ENCODE results near the gene HBG1. TPM values are rescaled to one million over a fixed set of nuclear protein-coding genes. Genes with fewer than 3 reads are reported as not detected.
"Not testable (repeated sequence)": the region's sequence is repeated elsewhere in the genome, so short reads cannot be mapped to it uniquely, and the experiment has no call there.

The HBG1 gene
- total RNA-seq, 1 experiment from 2014 or later, result not detected

DNA sequence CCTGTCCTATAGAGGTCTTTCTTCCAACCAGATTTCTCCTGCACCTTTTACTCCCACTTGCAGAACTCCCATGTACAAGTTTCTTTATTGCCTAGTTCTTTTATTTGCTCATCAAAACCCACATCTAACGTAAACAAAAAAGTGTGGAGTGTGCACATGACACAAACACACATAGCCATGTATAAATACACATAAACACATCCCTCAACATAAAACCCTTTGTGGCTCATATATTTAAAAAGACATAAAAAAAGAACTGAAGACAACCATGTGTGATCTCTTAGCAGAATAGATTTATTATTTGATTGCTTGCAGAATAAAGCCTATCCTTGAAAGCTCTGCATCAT lies 3.2 kb upstream of the HBG1 start:
- in situ Hi-C loops (cut with HindIII; ENCODE audit: low pct_unique_long_range_greater_than_20kb, low sequenced_read_pairs), result no loop called here
- DNase-seq (ENCODE audit: low read depth), result no peak

DNA sequence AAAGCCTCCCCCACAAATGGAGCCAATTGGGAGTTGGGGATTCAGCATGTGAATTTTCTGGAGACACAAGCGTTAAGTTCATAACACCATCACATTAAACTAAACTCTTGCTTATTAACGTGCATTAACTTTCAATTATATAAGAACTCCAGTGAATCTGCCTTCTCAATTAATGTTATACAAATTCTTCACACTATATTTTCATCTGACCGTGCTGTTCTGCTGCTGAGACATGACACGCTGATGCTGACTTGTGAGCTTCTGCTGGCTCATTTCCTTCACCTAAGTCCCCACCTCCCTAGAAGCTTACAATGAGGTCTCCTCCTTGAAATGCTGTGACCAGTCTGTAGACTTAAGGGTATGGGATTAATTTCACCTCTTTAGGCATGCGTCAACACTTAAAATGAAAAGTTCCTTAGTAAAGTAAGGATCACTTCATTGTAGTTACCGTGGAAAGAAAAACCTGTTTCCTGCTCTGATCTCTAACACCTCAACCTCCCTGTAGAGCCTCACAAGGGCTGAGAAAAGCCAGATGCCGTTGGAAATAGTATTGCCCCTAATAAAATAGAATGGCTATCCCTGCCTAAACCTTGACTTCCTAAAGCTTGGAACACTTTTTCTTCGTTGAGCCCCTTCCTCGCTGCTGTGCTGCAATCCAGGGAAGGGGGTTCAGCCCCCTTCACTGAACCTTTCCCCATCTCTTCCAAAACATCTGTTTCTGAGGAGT lies 2.7 kb upstream of the HBG1 start:
- no peak for DNase-seq (ENCODE audit: low read depth)
- in situ Hi-C loops (cut with HindIII; ENCODE audit: low pct_unique_long_range_greater_than_20kb, low sequenced_read_pairs), result no loop called here

DNA sequence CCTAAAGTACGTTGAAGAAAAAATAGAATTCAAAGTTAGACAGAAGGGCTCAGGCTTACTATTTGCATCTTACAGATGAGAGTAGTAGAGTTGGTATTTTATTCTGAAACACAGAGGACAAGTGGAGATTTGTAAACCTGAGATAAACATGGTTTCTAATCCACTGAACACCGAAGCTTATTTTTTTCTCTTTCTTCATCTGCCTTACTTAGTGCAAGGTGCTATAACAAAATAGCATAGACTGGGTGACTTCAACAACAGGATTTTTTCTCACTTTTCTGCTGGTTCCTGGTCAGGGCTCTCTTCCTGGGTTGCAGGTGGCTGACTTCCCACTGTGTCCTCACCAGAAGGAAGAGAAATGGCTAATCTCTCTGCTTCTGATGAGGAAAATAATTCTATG lies 2.1 kb upstream of the HBG1 start:
- no peak for DNase-seq (ENCODE audit: low read depth)
- in situ Hi-C loops (cut with HindIII; ENCODE audit: low pct_unique_long_range_greater_than_20kb, low sequenced_read_pairs), result no loop called here

DNA sequence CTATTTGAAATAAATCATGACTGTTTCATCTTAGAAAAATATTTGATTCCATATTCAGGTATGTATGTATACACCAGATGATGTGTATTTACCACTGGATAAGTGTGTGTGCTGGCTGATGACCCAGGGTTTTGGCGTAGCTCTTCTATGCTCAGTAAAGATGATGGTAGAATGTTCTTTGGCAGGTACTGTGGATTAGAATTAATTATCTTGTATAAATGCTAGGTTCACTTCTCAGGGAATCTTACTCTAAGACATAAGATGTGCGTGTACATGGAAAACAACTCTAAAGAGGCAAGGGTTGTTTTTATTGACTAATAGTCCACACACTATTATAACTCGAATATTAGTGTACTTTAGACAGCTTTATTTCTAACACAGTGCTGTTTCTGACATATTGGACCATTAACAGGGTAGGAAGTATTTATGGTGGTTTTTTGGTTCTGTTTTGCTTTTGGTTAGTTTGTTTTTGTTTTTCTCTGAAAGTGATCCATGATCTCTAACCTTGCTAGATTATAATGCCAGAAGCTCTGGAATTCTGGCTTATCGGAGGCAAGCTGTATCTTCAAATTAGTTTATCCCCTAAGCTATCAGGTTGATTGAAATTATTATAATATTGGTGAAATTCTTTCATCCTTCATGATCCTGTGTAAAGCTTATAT lies 1.0 kb upstream of the HBG1 start:
- in situ Hi-C loops (cut with HindIII; ENCODE audit: low pct_unique_long_range_greater_than_20kb, low sequenced_read_pairs), result no loop called here

DNA sequence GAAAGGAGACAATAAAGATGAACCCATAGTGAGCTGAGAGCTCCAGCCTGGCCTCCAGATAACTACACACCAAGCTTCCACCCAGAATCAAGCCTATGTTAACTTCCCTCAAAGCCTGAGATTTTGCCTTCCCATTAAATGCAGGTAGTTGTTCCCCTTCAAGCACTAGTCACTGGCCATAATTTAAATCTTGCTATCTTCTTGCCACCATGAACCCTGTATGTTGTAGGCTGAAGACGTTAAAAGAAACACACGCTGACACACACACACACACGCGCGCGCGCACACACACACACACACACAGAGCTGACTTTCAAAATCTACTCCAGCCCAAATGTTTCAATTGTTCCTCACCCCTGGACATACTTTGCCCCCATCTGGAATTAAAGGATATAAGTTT lies 1.2 kb downstream of the HBG1 start:
- DNase-seq (ENCODE audit: low read depth); in situ Hi-C loops (cut with HindIII; ENCODE audit: low pct_unique_long_range_greater_than_20kb, low sequenced_read_pairs): not testable (repeated sequence)

More for the DNA sequence above, 1.0 kb upstream of the HBG1 start:
- DNase-seq (ENCODE audit: low read depth), result no peak

DNA sequence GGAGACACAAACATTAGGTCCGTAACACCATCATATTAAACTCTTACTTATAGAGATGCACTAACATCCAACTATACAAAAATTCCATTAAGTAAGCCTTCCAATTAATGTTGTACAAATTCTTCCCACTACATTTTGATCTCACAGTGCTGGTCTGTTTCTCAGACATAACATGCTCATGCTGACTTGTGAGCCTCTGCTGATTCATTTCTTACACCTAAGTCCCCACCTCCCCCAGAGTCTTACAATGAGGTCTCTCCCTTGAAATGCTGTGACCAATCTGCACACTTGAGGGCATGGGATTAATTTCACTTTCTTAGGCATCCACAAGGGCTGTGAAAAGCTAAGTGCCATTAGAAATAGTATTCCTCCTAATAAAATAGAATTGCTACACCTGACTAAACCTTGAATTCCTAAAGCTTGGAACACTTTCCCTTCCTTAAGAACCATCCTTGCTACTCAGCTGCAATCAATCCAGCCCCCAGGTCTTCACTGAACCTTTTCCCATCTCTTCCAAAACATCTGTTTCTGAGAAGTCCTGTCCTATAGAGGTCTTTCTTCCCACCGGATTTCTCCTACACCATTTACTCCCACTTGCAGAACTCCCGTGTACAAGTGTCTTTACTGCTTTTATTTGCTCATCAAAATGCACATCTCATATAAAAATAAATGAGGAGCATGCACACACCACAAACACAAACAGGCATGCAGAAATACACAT lies 2.0 kb downstream of the HBG1 start:
- no peak for DNase-seq (ENCODE audit: low read depth)

DNA sequence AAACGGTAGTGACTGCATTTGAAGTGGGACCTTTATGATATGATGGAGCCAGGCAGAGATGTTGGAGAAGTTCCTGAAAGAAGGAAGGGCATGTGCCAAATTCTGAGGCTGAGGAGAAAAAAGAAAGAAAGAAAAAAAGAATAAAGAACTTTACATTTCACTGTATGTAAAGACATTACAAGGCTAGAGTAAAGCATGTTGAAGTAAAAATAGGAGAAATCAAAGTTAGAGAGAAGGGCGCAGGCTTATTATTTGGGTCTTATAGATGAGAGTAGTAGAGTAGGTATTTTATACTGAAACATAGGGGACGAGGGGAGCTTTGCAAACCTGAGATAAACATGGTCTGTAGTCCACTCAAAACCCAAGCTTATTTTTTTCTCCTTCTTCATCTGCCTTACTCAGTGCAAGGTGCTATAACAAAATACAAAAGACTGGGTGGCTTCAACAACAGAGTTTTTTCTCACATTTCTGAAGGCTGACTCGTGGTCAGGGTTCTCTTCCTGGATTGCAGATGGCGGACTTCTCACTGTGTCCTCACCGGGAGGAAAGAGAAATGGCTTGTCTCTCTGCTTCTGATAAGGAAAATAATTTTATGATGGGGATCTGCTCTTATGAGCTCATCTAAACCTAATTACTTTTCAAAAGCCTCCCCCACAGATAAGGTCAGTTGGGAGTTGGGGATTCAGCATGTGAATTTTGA lies 2.7 kb downstream of the HBG1 start:
- in situ Hi-C loops (cut with HindIII; ENCODE audit: low pct_unique_long_range_greater_than_20kb, low sequenced_read_pairs), result no loop called here
- no peak for DNase-seq (ENCODE audit: low read depth)

More for the DNA sequence above, 2.0 kb downstream of the HBG1 start:
- in situ Hi-C loops (cut with HindIII; ENCODE audit: low pct_unique_long_range_greater_than_20kb, low sequenced_read_pairs), result no loop called here

DNA sequence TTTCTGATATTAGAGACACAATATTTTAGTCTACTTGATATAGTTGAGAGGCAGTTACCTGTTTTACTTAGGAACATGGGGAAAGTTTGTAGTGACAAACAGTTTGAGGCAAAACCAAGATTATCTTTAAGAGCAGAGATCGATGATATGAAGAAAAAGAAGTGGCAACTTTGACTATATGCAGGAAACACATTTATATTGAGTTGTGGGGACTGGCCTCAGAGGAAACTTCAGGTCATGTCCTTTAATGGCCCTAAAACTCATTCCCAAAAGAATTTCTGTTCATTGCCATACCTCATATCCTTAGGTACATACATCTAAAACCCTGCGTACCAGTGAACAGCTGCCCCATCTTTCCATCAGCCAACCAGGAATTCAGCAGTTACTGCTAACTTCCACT lies 4.5 kb downstream of the HBG1 start:
- in situ Hi-C loops (cut with HindIII; ENCODE audit: low pct_unique_long_range_greater_than_20kb, low sequenced_read_pairs), result no loop called here
- DNase-seq (ENCODE audit: low read depth), result no peak

DNA sequence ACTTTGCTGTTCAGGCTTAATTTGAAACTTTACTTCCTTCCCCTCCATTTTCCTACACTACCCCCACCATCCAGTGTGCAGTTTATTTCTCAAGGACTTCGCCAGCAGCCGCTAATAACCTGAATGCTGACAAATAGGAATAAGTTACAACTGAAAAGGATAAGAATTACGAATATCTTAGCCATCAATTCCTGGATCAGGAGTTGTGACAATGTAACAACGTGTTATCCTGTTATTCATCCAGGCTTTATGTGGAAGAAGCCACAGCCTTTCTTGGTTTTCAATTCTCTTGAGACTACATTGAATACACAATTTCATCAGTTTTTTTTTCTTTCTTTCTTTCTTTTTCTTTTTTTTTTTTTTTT lies 5.9 kb downstream of the HBG1 start:
- no peak for DNase-seq (ENCODE audit: low read depth)
- in situ Hi-C loops (cut with HindIII; ENCODE audit: low pct_unique_long_range_greater_than_20kb, low sequenced_read_pairs), result no loop called here

DNA sequence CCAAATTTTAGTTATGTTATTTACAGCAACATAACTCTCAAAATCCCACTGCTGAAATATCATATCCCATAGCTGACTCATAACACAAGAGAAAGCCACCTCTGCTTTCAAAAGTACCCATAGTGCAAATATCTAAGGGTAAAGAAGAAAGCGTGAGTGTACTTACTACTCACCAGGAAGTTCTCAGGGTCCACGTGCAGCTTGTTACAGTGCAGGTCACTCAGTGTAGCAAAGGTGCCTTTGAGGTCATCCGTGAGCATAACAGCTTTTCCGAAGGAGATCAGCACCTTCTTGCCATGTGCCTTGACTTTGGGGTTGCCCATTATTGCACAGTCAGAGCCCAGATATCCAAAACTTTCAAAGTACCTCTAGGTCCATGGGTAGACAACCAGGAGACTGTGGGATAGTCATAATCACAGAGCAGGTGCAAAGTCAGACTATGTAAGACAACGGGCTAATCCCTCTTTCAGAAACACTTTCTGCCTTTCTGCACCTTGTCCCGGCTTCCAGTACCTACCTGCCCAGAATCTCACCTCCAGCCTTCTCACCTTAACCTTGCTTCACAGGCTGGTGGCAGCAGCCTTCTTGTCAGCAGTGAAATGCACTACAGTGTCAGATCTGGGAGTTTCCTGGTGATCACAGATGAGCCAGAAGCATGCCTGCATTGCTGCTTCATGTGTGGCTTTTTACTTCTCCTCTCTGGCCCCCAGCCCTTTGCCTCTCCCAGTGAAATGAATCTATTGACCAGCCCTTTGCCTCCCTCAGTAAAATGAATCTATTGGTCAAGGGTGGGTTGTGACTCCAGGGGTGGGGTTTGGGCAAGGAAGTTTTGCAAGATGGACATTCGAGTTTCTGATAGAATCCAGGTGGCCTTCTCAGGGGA lies 6.5 kb downstream of the HBG1 start:
- no peak for DNase-seq (ENCODE audit: low read depth)

DNA sequence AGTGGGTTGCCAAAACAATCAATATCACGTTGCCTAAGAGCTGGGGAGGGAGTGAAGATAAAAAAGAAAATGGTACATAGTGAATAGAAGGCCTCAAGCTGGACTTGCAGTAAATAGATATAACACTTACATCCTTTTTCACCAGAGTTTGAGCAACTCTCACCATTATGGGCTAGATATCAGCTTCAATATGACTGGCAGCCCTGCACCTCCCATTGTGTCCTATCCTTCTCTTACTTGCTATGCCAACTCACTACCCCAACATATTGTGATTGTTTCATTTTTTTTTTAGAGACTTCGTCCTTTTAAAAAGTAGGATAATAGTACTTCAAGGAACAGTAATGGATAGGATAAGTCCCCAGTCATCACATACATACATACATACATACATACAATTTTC lies 7.4 kb downstream of the HBG1 start:
- in situ Hi-C loops (cut with HindIII; ENCODE audit: low pct_unique_long_range_greater_than_20kb, low sequenced_read_pairs), result no loop called here
- no peak for DNase-seq (ENCODE audit: low read depth)

More for the DNA sequence above, 6.5 kb downstream of the HBG1 start:
- in situ Hi-C loops (cut with HindIII; ENCODE audit: low pct_unique_long_range_greater_than_20kb, low sequenced_read_pairs), result no loop called here

DNA sequence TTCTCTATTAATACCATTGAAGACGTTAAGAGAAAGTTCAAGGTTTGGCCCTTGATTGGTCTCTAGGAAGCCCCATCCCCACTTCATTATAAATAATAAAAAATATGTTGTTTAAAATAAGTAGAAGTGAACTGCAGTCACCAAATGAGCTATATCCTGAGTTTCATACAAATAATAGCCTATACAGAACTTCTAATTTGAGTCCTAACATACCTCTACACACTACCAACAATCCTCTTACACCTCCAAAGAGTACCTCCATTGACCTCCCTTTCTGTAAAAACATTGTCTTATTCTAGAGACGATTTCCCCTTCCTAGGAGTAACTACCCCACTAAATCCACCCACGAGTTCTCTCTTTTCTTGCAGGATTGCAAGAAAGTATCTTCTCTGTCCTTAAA lies 8.2 kb downstream of the HBG1 start:
- in situ Hi-C loops (cut with HindIII; ENCODE audit: low pct_unique_long_range_greater_than_20kb, low sequenced_read_pairs), result no loop called here

DNA sequence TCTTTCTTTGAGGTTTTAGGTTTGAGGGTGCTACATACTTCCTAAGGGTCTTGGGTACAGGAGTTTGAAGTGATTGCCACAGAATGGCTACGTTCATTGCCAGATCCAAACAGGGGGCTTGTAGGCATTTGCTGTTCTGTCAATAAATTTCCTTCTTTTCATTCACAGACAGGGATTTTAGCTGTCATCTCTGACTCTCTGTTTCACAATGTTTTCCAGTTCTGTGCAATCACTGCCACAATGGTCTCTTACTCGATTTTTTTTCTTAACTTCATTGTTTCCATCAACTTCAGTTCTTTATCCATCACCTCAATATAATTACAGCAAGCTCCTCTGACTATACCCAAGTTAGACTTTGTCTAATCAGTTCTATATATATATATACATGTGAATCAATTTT lies 9.2 kb downstream of the HBG1 start:
- DNase-seq (ENCODE audit: low read depth), result no peak
- in situ Hi-C loops (cut with HindIII; ENCODE audit: low pct_unique_long_range_greater_than_20kb, low sequenced_read_pairs), result no loop called here

More for the DNA sequence above, 8.2 kb downstream of the HBG1 start:
- no peak for DNase-seq (ENCODE audit: low read depth)

DNA sequence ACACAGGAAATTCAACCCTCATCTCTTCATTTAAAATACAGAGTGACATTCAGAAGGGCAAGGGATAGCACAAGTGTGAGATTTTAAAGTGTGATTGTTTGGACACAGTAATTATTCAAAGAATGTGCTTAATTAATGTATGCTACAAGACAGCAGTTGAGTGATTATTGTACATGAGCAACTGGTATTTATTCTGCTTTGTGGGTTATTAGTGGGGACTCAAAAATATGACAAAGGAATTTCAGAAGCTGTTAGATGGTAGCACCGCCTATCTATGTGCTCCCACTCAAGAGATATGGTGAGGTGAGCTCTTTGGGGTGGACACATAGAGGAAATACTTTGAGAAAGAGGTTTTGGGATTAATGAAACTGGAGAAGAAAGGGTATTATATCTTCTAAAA lies 9.6 kb downstream of the HBG1 start:
- in situ Hi-C loops (cut with HindIII; ENCODE audit: low pct_unique_long_range_greater_than_20kb, low sequenced_read_pairs), result no loop called here
- DNase-seq (ENCODE audit: low read depth), result no peak

DNA sequence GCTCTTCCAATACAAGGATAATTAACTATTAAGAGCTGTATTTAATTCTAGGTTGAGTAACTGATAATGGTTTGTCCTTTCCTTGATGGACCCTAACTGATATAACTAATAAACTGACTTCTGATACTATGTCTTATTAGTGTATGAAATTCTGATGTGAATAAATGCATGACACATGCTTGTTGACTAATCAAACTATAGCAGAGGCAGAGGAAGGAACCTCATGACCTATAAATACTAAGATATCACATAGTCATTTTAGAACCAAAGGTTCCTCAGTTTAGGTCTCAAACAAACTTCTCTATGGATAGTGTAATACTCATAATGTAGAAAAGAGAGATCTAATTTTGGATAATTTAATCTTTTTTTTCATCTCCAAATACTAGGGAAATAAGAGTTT lies 10.6 kb downstream of the HBG1 start:
- in situ Hi-C loops (cut with HindIII; ENCODE audit: low pct_unique_long_range_greater_than_20kb, low sequenced_read_pairs), result no loop called here
- no peak for DNase-seq (ENCODE audit: low read depth)

DNA sequence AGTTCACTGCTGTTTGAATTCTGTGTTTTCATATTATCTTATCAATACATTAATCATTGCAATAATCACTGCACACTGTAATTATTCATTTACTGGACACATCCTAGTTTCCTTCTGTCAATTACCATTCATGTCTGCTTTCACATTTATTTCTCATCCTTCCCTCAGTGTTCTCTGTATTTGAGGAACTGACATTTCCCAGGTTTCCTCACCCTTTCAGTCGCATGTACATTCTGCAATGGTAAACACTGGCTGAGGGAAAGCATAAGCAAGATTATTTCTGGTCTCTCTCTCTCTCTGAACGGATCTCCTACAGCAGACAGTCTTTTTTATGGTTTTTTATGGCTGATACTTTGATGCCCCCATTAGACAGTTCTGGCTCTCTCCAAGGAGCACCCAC lies 11.2 kb downstream of the HBG1 start:
- no peak for DNase-seq (ENCODE audit: low read depth)
- in situ Hi-C loops (cut with HindIII; ENCODE audit: low pct_unique_long_range_greater_than_20kb, low sequenced_read_pairs), result no loop called here

DNA sequence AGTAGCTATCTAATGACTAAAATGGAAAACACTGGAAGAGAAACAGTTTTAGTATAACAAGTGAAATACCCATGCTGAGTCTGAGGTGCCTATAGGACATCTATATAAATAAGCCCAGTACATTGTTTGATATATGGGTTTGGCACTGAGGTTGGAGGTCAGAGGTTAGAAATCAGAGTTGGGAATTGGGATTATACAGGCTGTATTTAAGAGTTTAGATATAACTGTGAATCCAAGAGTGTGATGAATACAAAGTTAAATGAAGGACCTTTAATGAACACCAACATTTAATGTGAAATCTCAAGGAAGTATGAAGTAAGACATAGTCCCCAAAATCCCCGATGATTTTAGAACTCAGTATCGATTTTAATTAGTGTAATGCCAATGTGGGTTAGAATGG lies 12.2 kb downstream of the HBG1 start:
- no peak for DNase-seq (ENCODE audit: low read depth)
- in situ Hi-C loops (cut with HindIII; ENCODE audit: low pct_unique_long_range_greater_than_20kb, low sequenced_read_pairs), result no loop called here

Data from Caki2 (cell line).